H1 (cell line): ENCODE results near the gene TMCO1.

Experiments used
- POLR2A ChIP-seq, 2 experiments: IDR thresholded peaks; 1 replicate in 1 of 2; 2 replicates in 1 of 2; pipeline ENCODE4 v1.6.1; 2011; ENCODE audit warnings: low read depth in 2 of 2, low read length in 2 of 2, mild to moderate bottlenecking in 2 of 2; ENCODE audit errors: control extremely low read depth in 1 of 2
- TF ChIP-seq, protein P1 (sequence below): IDR thresholded peaks from 2 replicates; pipeline ENCODE4 v1.6.1; 2012; ENCODE audit warnings: inconsistent platforms
- TF ChIP-seq, protein P2 (sequence below): IDR thresholded peaks from 2 replicates; pipeline ENCODE4 v1.6.1; 2012; ENCODE audit warnings: inconsistent platforms

DNA sequence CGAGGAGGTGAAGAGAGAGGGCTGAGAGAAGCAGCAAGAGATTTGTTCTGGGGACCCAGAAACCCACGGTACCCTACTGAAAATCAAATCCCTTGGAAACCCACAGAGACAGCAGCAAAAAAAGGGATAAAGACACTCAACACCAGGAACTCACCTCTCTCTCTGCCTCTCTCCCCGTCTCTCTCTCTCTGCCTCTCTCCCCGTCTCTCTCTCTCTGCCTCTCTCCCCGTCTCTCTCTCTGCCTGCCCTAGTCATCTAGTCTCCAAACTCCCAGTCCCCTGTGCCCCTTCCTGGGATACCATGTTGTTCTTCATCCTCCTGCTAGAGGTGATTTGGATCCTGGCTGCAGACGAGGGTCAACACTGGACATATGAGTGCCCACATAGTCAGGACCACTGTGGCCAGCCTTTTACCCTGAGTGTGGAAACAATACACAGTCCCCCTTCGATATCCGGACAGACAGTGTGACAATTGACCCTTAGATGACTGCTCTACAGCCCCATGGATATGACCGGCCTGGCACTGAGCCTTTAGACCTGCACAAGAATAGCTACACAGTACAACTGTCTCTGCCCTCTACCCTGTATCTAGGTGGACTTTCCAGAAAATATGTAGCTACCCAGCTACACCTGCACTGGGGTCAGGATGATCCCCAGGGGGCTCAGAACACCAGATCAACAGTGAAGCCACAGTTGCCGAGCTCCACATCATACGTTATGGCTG, 60.5 kb downstream of the TMCO1 start:
- TF ChIP-seq, protein P1, sequence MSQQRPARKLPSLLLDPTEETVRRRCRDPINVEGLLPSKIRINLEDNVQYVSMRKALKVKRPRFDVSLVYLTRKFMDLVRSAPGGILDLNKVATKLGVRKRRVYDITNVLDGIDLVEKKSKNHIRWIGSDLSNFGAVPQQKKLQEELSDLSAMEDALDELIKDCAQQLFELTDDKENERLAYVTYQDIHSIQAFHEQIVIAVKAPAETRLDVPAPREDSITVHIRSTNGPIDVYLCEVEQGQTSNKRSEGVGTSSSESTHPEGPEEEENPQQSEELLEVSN = no peak
- no peak for TF ChIP-seq POLR2A (IDR thresholded peaks at IDR 0.05; ENCODE audit: control extremely low read depth in 1 of 2, low read depth in 2 of 2, low read length in 2 of 2)
- TF ChIP-seq, protein P2, sequence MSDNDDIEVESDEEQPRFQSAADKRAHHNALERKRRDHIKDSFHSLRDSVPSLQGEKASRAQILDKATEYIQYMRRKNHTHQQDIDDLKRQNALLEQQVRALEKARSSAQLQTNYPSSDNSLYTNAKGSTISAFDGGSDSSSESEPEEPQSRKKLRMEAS = no peak
